ENCODE data around the gene DTX1. TPM values are rescaled to one million over a fixed set of nuclear protein-coding genes. Genes with fewer than 3 reads are reported as not detected.

Gene DTX1
- total and polyA plus RNA-seq, 2 donors (not counting 1 experiment from before 2014, with no cell fraction given) = 47.0 to 49.5 TPM

GRCh38 chr12:113073586-113073985 lies 17.1 kb downstream of the DTX1 start:
- Histone ChIP-seq H3K4me2 (replicated peaks; ENCODE audit: low read depth, low read length, poor library complexity, severe bottlenecking) (peak overlapping the region; percentile 49), H3K9ac (ENCODE audit: low read length) (no peak overlapping the region), H3K27me3 (replicated peaks in 1 of 4; ENCODE audit: control extremely low read depth in 1 of 4, control insufficient read depth in 3 of 4, insufficient read depth in 4 of 4, low read length in 3 of 4) (no peaks in the 10 kb centered on the region), H4K20me1 (ENCODE audit: control insufficient read depth, insufficient read depth, low read length, poor library complexity, severe bottlenecking) (peaks cover 6% of the 10 kb centered on the region), H3K79me2 (ENCODE audit: control insufficient read depth, insufficient read depth, low read length) (peaks cover 82% of the 10 kb centered on the region), H3K36me3 (replicated peaks in 1 of 2; ENCODE audit: control extremely low read depth in 1 of 2, control insufficient read depth in 1 of 2, extremely low read depth in 1 of 2, insufficient read depth in 2 of 2, low read length in 1 of 2) (peaks cover 1 to 7% of the 10 kb centered on the region in 2 experiments), H2AFZ (ENCODE audit: insufficient read depth, low read depth, low read length, poor library complexity, severe bottlenecking) (no peak overlapping the region), H3K9me3 (ENCODE audit: control extremely low read depth in 1 of 3, control insufficient read depth in 2 of 3, insufficient read depth in 1 of 3, low read length in 2 of 3) (no peaks in the 10 kb centered on the region), H3K4me1 (ENCODE audit: control insufficient read depth in 2 of 2, insufficient read depth in 2 of 2, low read length in 2 of 2) (peaks cover 95 to 97% of the 10 kb centered on the region in 2 donors), H3K27ac (ENCODE audit: low read length in 2 of 2) (peak overlapping the region; percentile 49 to 92), H3K4me3 (ENCODE audit: control extremely low read depth in 1 of 5, extremely low read depth in 1 of 5, insufficient read depth in 1 of 5, low read depth in 2 of 5, low read length in 4 of 5) (no peak overlapping the region)
- ATAC-seq (ENCODE audit: low read depth) = no peak
- 66% methylated on average over 3 of the region's 3 CpGs for WGBS (ENCODE audit: insufficient coverage)
- TF ChIP-seq, protein P1, sequence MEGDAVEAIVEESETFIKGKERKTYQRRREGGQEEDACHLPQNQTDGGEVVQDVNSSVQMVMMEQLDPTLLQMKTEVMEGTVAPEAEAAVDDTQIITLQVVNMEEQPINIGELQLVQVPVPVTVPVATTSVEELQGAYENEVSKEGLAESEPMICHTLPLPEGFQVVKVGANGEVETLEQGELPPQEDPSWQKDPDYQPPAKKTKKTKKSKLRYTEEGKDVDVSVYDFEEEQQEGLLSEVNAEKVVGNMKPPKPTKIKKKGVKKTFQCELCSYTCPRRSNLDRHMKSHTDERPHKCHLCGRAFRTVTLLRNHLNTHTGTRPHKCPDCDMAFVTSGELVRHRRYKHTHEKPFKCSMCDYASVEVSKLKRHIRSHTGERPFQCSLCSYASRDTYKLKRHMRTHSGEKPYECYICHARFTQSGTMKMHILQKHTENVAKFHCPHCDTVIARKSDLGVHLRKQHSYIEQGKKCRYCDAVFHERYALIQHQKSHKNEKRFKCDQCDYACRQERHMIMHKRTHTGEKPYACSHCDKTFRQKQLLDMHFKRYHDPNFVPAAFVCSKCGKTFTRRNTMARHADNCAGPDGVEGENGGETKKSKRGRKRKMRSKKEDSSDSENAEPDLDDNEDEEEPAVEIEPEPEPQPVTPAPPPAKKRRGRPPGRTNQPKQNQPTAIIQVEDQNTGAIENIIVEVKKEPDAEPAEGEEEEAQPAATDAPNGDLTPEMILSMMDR (IDR thresholded peaks at IDR 0.05) = no peak
- no peaks in the 10 kb centered on the region for H3K9me3 Mint-ChIP-seq (ENCODE audit: insufficient read depth)
- intact Hi-C loops (cut with micrococcal nuclease) = no loop called here
- no peaks in the 10 kb centered on the region for H3K27me3 Mint-ChIP-seq
- CTCF ChIA-PET = interaction anchor here (0.7 to 6.7 kb wide), 7 partner anchors 10 to 80 kb away, joined by 3 to 59 read pairs (median 7); no protein-coding TSS in a partner anchor
- H3K27ac Mint-ChIP-seq = peak overlapping the region; percentile 91
- H3K4me3 Mint-ChIP-seq = peak overlapping the region; percentile 30
- DNase-seq = peak; percentile 47
- H3K4me1 Mint-ChIP-seq = peaks cover 89% of the 10 kb centered on the region
- POLR2A ChIA-PET = interaction anchor here (0.6 kb wide), 2 partner anchors 8 kb away, joined by 3 read pairs; no protein-coding TSS in a partner anchor

- peak; percentile 86 for ATAC-seq (ENCODE audit: low read depth)
- no peaks in the 10 kb centered on the region for H3K27me3 ChIP-seq (replicated peaks in 1 of 4; ENCODE audit: control extremely low read depth in 1 of 4, control insufficient read depth in 3 of 4, insufficient read depth in 4 of 4, low read length in 3 of 4)
- peak overlapping the region; percentile 91 to 92 for H3K27ac ChIP-seq (ENCODE audit: low read length in 2 of 2)
- peak overlapping the region; percentile 62 for H3K4me2 ChIP-seq (replicated peaks; ENCODE audit: low read depth, low read length, poor library complexity, severe bottlenecking)
- TF ChIP-seq, protein P1 (IDR thresholded peaks at IDR 0.05) = no peak
- no peak for TF ChIP-seq EZH2 (IDR thresholded peaks at IDR 0.05; ENCODE audit: borderline replicate concordance, insufficient read depth, low read depth, low read length, poor library complexity, severe bottlenecking)
- Mint-ChIP-seq H3K27ac (peak overlapping the region; percentile 91), H3K27me3 (no peaks in the 10 kb centered on the region), H3K9me3 (ENCODE audit: insufficient read depth) (no peaks in the 10 kb centered on the region), H3K4me1 (peaks cover 89% of the 10 kb centered on the region), H3K4me3 (peak overlapping the region; percentile 74)
- no peak overlapping the region for H2AFZ ChIP-seq (ENCODE audit: insufficient read depth, low read depth, low read length, poor library complexity, severe bottlenecking)
- peak; percentile 95 for DNase-seq
- intact Hi-C loops (cut with micrococcal nuclease) = loop anchor here (1.0 to 5.0 kb wide), 10 partner anchors 10 to 168 kb away; partner anchors contain the start of genes OAS2 and TPCN1
- peak overlapping the region; percentile 10 for H3K9ac ChIP-seq (ENCODE audit: low read length)
- peaks cover 83% of the 10 kb centered on the region for H3K79me2 ChIP-seq (ENCODE audit: control insufficient read depth, insufficient read depth, low read length)
- peaks cover 95 to 97% of the 10 kb centered on the region in 2 donors for H3K4me1 ChIP-seq (ENCODE audit: control insufficient read depth in 2 of 2, insufficient read depth in 2 of 2, low read length in 2 of 2)
- H3K9me3 ChIP-seq (ENCODE audit: control extremely low read depth in 1 of 3, control insufficient read depth in 2 of 3, insufficient read depth in 1 of 3, low read length in 2 of 3) = no peaks in the 10 kb centered on the region
- no peaks in the 10 kb centered on the region for H4K20me1 ChIP-seq (ENCODE audit: control insufficient read depth, insufficient read depth, low read length, poor library complexity, severe bottlenecking)
- ChIA-PET CTCF (interaction anchor here (0.9 to 6.7 kb wide), 7 partner anchors 9 to 83 kb away, joined by 3 to 59 read pairs (median 7); no protein-coding TSS in a partner anchor), POLR2A (interaction anchor here (0.7 to 1.5 kb wide), 4 partner anchors 12 to 24 kb away, joined by 3 to 4 read pairs (median 4); no protein-coding TSS in a partner anchor)
- peak overlapping the region in 3 of 5 experiments; percentile 12 to 29 (median 19) for H3K4me3 ChIP-seq (ENCODE audit: control extremely low read depth in 1 of 5, extremely low read depth in 1 of 5, insufficient read depth in 1 of 5, low read depth in 2 of 5, low read length in 4 of 5)
- H3K36me3 ChIP-seq (replicated peaks in 1 of 2; ENCODE audit: control extremely low read depth in 1 of 2, control insufficient read depth in 1 of 2, extremely low read depth in 1 of 2, insufficient read depth in 2 of 2, low read length in 1 of 2) = peaks cover 1 to 4% of the 10 kb centered on the region in 2 experiments
- 3% methylated on average over 6 of the region's 6 CpGs for WGBS (ENCODE audit: insufficient coverage)
Measured at GRCh38 chr12:113075137-113075683, 18.7 kb downstream of the DTX1 start.
